Lower lobe of right lung (tissue), 2 donors: ENCODE results near the gene HS6ST3. TPM values are rescaled to one million over a fixed set of nuclear protein-coding genes. Genes with fewer than 3 reads are reported as not detected.
"Not testable (repeated sequence)": the region's sequence is repeated elsewhere in the genome, so short reads cannot be mapped to it uniquely, and the experiment has no call there.

Experiments used
- ATAC-seq, 2 donors: fragments of 200-7000 bp; cut with Tn5 transposase; one replicate each; pipeline ENCODE4 v1.9.1; 2020 to 2022; ENCODE audit warnings: mild to moderate bottlenecking in 2 of 2, moderate library complexity in 2 of 2
- DNase-seq: peaks from one replicate; pipeline ENCODE4 v3.0.0-alpha.2; 2020
- H3K27ac ChIP-seq: fragments of 200-600 bp; one replicate; pipeline ENCODE4 v1.8.0; 2022
- H3K27me3 ChIP-seq: fragments of 200-600 bp; one replicate; pipeline ENCODE4 v1.8.0; 2022; ENCODE audit warnings: low read depth
- H3K36me3 ChIP-seq: fragments of 200-600 bp; one replicate; pipeline ENCODE4 v1.8.0; 2022; ENCODE audit warnings: mild to moderate bottlenecking
- H3K4me1 ChIP-seq: fragments of 200-600 bp; one replicate; pipeline ENCODE4 v1.8.0; 2022
- H3K4me3 ChIP-seq: fragments of 200-600 bp; one replicate; pipeline ENCODE4 v1.8.0; 2022; ENCODE audit warnings: mild to moderate bottlenecking
- H3K9me3 ChIP-seq: fragments of 200-600 bp; one replicate; pipeline ENCODE4 v1.8.0; 2022
- CTCF ChIP-seq: fragments of 200-600 bp; IDR thresholded peaks from one replicate; pipeline ENCODE4 v1.8.0; 2022; ENCODE audit warnings: antibody characterized with exemption, mild to moderate bottlenecking
- intact Hi-C: fragments of 100-400 bp; cut with DNase I; formaldehyde crosslinking; loops from one replicate; pipeline ENCODE4 v1.11.0; 2022
- long read RNA-seq: library from polyadenylated mRNA; unstranded; transcript quantifications from one replicate; pipeline ENCODE4 v2.0.0, GENCODE V29; 2021
- total RNA-seq: library from RNA; stranded (reverse); fragmentation: NEBNext Ultra II Directional; extraction: Animal tissue kit (Norgen Biotek cat#: 25700); gene quantifications from one replicate; pipeline ENCODE4 v1.2.1, GENCODE V29; 2021
- donor health status: DM: no; HTN: yes; CAD: no; lungs with severe emphysema.

HS6ST3 gene
- total RNA-seq, result 0.06 TPM
- long read RNA-seq, result 0 reads

- peak within 1 kb of the TSS; percentile 48 for H3K4me3 ChIP-seq
- no peaks in the 10 kb centered on the region for H3K36me3 ChIP-seq
- intact Hi-C loops, result no loop called here
- H3K4me1 ChIP-seq, result peaks cover 11% of the 10 kb centered on the region
- peak; percentile 46 to 64 for ATAC-seq
- peaks cover 61% of the 10 kb centered on the region for H3K27me3 ChIP-seq
- H3K9me3 ChIP-seq, result no peaks in the 10 kb centered on the region
- no peak within 1 kb of the TSS for H3K27ac ChIP-seq
- TF ChIP-seq CTCF, result no peak
- no peak for DNase-seq
Observed at GRCh38 chr13:96089749-96090239, at the start of gene HS6ST3. HS6ST3 (plus strand) TSS chr13:96090107.

GRCh38 chr13:96041326-96042110 is 48.4 kb upstream of the HS6ST3 start:
- Histone ChIP-seq H3K36me3 (no peaks in the 10 kb centered on the region), H3K27me3 (no peaks in the 10 kb centered on the region), H3K9me3 (no peaks in the 10 kb centered on the region), H3K27ac (no peak overlapping the region), H3K4me1 (no peaks in the 10 kb centered on the region), H3K4me3 (no peak overlapping the region)
- no peak for TF ChIP-seq CTCF
- no peak for DNase-seq
- intact Hi-C loops, result no loop called here
- ATAC-seq, result no peak

GRCh38 chr13:96044238-96044637 is 45.7 kb upstream of the HS6ST3 start:
- intact Hi-C loops, result no loop called here
- DNase-seq (no peak), ATAC-seq (no peak)
- TF ChIP-seq CTCF, result no peak
- Histone ChIP-seq H3K27ac (no peak overlapping the region), H3K9me3 (no peaks in the 10 kb centered on the region), H3K4me3 (no peak overlapping the region), H3K36me3 (no peaks in the 10 kb centered on the region), H3K4me1 (no peaks in the 10 kb centered on the region), H3K27me3 (no peaks in the 10 kb centered on the region)

- H3K4me3 ChIP-seq, intact Hi-C loops, H3K27me3 ChIP-seq, H3K27ac ChIP-seq, H3K9me3 ChIP-seq, H3K4me1 ChIP-seq, H3K36me3 ChIP-seq, ATAC-seq: not testable (repeated sequence)
- peak; percentile 34 for DNase-seq
Observed at GRCh38 chr13:96046449-96047126, 43.3 kb upstream of the HS6ST3 start.

GRCh38 chr13:96050955-96051354 is 39.0 kb upstream of the HS6ST3 start:
- H3K27me3 ChIP-seq, H3K36me3 ChIP-seq, ATAC-seq, H3K4me3 ChIP-seq, H3K9me3 ChIP-seq, DNase-seq, H3K4me1 ChIP-seq, H3K27ac ChIP-seq, intact Hi-C loops: not testable (repeated sequence)

- intact Hi-C loops, DNase-seq, H3K4me1 ChIP-seq, ATAC-seq, H3K27me3 ChIP-seq, H3K4me3 ChIP-seq, H3K27ac ChIP-seq, H3K9me3 ChIP-seq, H3K36me3 ChIP-seq: not testable (repeated sequence)
Observed at GRCh38 chr13:96051491-96051890, 38.4 kb upstream of the HS6ST3 start.

- H3K27ac ChIP-seq, intact Hi-C loops, H3K4me3 ChIP-seq, H3K27me3 ChIP-seq, H3K9me3 ChIP-seq, DNase-seq, H3K4me1 ChIP-seq, ATAC-seq, H3K36me3 ChIP-seq: not testable (repeated sequence)
Observed at GRCh38 chr13:96051946-96052345, 38.0 kb upstream of the HS6ST3 start.
